Measurements from ENCODE around the gene LAGE3.

Gene LAGE3

DNA sequence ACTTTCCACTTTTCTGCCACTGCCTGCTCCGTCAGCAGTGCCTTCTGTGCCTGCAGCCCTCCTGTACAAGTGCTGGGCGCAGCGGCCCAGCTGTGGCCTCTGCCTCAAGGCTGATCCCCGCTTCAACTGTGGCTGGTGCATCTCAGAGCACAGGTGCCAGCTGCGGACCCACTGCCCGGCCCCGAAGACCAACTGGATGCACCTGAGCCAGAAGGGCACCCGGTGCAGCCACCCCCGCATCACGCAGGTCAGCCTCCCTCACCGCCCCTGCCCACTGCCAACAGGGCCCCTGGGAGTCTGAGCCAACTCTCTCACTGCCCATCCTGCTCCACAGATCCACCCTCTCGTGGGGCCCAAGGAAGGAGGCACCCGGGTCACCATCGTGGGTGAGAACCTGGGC, 13.5 kb downstream of the LAGE3 start:
- H3K4me3 ChIP-seq (ENCODE audit: control insufficient read depth in 1 of 7, extremely low read depth in 1 of 7, insufficient read depth in 4 of 7, low read depth in 2 of 7, low read length in 6 of 7): no peak overlapping the region
- peaks cover 0 to 5% (median 0%) of the 10 kb centered on the region in 5 experiments for H3K9me3 ChIP-seq (ENCODE audit: control extremely low read depth in 1 of 5, control insufficient read depth in 4 of 5, insufficient read depth in 2 of 5, low read depth in 1 of 5, low read length in 4 of 5)
- no peak overlapping the region for H3K27ac ChIP-seq (ENCODE audit: insufficient read depth in 1 of 2, low read depth in 1 of 2, low read length in 2 of 2, poor library complexity in 1 of 2, severe bottlenecking in 2 of 2)
- DNase-seq: no peak
- ChIA-PET CTCF (interaction anchor here (0.6 kb wide), 1 partner anchor 366 kb away, joined by 3 read pairs; no protein-coding TSS in a partner anchor), POLR2A (no interaction called here)
- no peaks in the 10 kb centered on the region for H3K4me1 ChIP-seq (ENCODE audit: control extremely low read depth in 1 of 4, control insufficient read depth in 4 of 4, insufficient read depth in 4 of 4, low read length in 3 of 4)
- peaks cover 0 to 18% (median 7%) of the 10 kb centered on the region in 4 experiments for H3K36me3 ChIP-seq (ENCODE audit: control insufficient read depth in 4 of 4, insufficient read depth in 4 of 4, low read length in 3 of 4)
- H3K27me3 ChIP-seq (replicated peaks in 2 of 5; ENCODE audit: control insufficient read depth in 4 of 5, insufficient read depth in 5 of 5, low read length in 4 of 5): peaks cover 0 to 11% (median 0%) of the 10 kb centered on the region in 5 experiments
- 95% methylated on average over 14 of the region's 14 CpGs for WGBS (ENCODE audit: insufficient coverage)

DNA sequence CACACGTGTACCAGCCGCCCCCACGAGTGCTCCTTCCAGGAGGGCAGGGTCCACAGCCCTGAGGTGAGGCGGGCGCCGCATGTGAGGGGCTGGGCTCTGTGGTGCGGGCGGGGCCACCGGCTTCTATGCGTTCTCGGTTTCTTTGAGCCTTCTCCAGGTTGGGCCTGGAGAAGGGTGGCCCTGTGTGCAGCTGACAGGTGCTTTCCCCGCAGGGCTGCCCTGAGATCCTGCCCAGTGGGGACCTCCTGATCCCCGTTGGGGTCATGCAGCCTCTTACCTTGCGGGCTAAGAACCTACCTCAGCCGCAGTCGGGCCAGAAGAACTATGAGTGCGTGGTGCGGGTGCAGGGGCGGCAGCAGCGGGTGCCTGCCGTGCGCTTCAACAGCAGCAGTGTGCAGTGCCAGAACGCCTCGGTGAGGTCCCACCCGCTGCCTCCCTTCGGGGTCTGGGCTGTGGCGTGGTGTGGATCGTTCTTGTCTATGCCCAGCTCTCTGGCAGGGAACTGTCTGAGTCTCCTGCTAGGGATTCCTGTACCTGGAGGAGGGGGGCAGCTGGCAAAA, 14.2 kb downstream of the LAGE3 start:
- 91% methylated on average over 22 of the region's 28 CpGs for WGBS (ENCODE audit: insufficient coverage)

GRCh38 chrX:154463611-154464220, 15.4 kb downstream of the LAGE3 start:
- POLR2A ChIA-PET: no interaction called here
- peaks cover 0 to 4% (median under 1%) of the 10 kb centered on the region in 4 experiments for H3K4me1 ChIP-seq (ENCODE audit: control extremely low read depth in 1 of 4, control insufficient read depth in 4 of 4, insufficient read depth in 4 of 4, low read length in 3 of 4)
- H3K36me3 ChIP-seq (ENCODE audit: control insufficient read depth in 4 of 4, insufficient read depth in 4 of 4, low read length in 3 of 4): peaks cover 0 to 16% (median 6%) of the 10 kb centered on the region in 4 experiments
- H3K4me3 ChIP-seq (ENCODE audit: control insufficient read depth in 1 of 7, extremely low read depth in 1 of 7, insufficient read depth in 4 of 7, low read depth in 2 of 7, low read length in 6 of 7): no peak overlapping the region
- H3K27ac ChIP-seq (ENCODE audit: insufficient read depth in 1 of 2, low read depth in 1 of 2, low read length in 2 of 2, poor library complexity in 1 of 2, severe bottlenecking in 2 of 2): no peak overlapping the region
- WGBS (ENCODE audit: insufficient coverage): 93% methylated on average over 32 of the region's 36 CpGs
- no peak for DNase-seq
- H3K27me3 ChIP-seq (replicated peaks in 2 of 5; ENCODE audit: control insufficient read depth in 4 of 5, insufficient read depth in 5 of 5, low read length in 4 of 5): peaks cover 0 to 11% (median 0%) of the 10 kb centered on the region in 5 experiments
- CTCF ChIA-PET: no interaction called here
- peaks cover 0 to 5% (median 0%) of the 10 kb centered on the region in 5 experiments for H3K9me3 ChIP-seq (ENCODE audit: control extremely low read depth in 1 of 5, control insufficient read depth in 4 of 5, insufficient read depth in 2 of 5, low read depth in 1 of 5, low read length in 4 of 5)

More for the DNA sequence above, 14.2 kb downstream of the LAGE3 start:
- Histone ChIP-seq H3K27me3 (replicated peaks in 2 of 5; ENCODE audit: control insufficient read depth in 4 of 5, insufficient read depth in 5 of 5, low read length in 4 of 5) (peaks cover 0 to 11% (median 0%) of the 10 kb centered on the region in 5 experiments), H3K27ac (ENCODE audit: insufficient read depth in 1 of 2, low read depth in 1 of 2, low read length in 2 of 2, poor library complexity in 1 of 2, severe bottlenecking in 2 of 2) (no peak overlapping the region), H3K9me3 (ENCODE audit: control extremely low read depth in 1 of 5, control insufficient read depth in 4 of 5, insufficient read depth in 2 of 5, low read depth in 1 of 5, low read length in 4 of 5) (peaks cover 0 to 5% (median 0%) of the 10 kb centered on the region in 5 experiments), H3K4me1 (ENCODE audit: control extremely low read depth in 1 of 4, control insufficient read depth in 4 of 4, insufficient read depth in 4 of 4, low read length in 3 of 4) (no peaks in the 10 kb centered on the region), H3K4me3 (ENCODE audit: control insufficient read depth in 1 of 7, extremely low read depth in 1 of 7, insufficient read depth in 4 of 7, low read depth in 2 of 7, low read length in 6 of 7) (no peak overlapping the region), H3K36me3 (ENCODE audit: control insufficient read depth in 4 of 4, insufficient read depth in 4 of 4, low read length in 3 of 4) (peaks cover 0 to 16% (median 6%) of the 10 kb centered on the region in 4 experiments)
- ChIA-PET CTCF (no interaction called here), POLR2A (no interaction called here)
- no peak for DNase-seq

DNA sequence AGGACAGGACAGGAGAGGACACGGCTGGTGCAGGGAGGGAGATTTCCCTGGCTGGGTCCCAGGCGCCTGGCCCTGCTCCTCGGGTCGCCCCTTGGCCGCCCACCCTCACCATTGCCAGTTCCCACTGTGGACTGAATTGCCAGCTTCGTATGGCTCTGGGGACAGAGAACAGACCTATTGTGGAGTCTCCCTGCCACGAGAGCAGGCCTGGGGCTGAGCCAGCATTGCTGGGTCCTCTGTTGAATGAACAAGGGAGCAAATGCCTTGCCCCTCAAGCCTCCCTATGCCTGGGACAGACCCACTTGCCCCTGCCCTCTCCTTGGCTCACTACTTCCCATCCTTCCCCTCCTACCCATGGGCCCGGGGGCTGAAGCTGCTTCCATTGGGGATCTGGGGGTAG, 16.7 kb downstream of the LAGE3 start:
- peaks cover 0 to 3% (median 0%) of the 10 kb centered on the region in 5 experiments for H3K9me3 ChIP-seq (ENCODE audit: control extremely low read depth in 1 of 5, control insufficient read depth in 4 of 5, insufficient read depth in 2 of 5, low read depth in 1 of 5, low read length in 4 of 5)
- peaks cover 0 to 11% (median 0%) of the 10 kb centered on the region in 5 experiments for H3K27me3 ChIP-seq (replicated peaks in 2 of 5; ENCODE audit: control insufficient read depth in 4 of 5, insufficient read depth in 5 of 5, low read length in 4 of 5)
- no peak for DNase-seq
- H3K27ac ChIP-seq (ENCODE audit: insufficient read depth in 1 of 2, low read depth in 1 of 2, low read length in 2 of 2, poor library complexity in 1 of 2, severe bottlenecking in 2 of 2): no peak overlapping the region
- ChIA-PET POLR2A (no interaction called here), CTCF (interaction anchor here (1.1 to 1.8 kb wide), 2 partner anchors 11 to 80 kb away, joined by 3 to 5 read pairs; no protein-coding TSS in a partner anchor)
- WGBS (ENCODE audit: insufficient coverage): 100% methylated on average over 7 of the region's 8 CpGs
- H3K4me1 ChIP-seq (ENCODE audit: control extremely low read depth in 1 of 4, control insufficient read depth in 4 of 4, insufficient read depth in 4 of 4, low read length in 3 of 4): peaks cover 0 to 5% (median 2%) of the 10 kb centered on the region in 4 experiments
- H3K4me3 ChIP-seq (ENCODE audit: control insufficient read depth in 1 of 7, extremely low read depth in 1 of 7, insufficient read depth in 4 of 7, low read depth in 2 of 7, low read length in 6 of 7): no peak overlapping the region
- H3K36me3 ChIP-seq (ENCODE audit: control insufficient read depth in 4 of 4, insufficient read depth in 4 of 4, low read length in 3 of 4): peaks cover 0 to 16% (median 5%) of the 10 kb centered on the region in 4 experiments

DNA sequence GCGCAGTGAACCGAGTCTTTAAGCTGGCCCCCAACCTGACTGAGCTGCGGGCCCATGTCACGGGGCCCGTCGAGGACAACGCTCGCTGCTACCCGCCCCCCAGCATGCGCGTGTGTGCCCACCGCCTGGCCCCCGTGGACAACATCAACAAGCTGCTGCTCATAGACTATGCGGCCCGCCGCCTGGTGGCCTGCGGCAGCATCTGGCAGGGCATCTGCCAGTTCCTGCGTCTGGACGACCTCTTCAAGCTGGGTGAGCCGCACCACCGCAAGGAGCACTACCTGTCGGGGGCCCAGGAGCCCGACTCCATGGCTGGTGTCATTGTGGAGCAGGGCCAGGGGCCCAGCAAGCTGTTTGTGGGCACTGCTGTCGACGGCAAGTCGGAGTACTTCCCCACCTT, 18.8 kb downstream of the LAGE3 start:
- Histone ChIP-seq H3K27ac (ENCODE audit: insufficient read depth in 1 of 2, low read depth in 1 of 2, low read length in 2 of 2, poor library complexity in 1 of 2, severe bottlenecking in 2 of 2) (no peak overlapping the region), H3K27me3 (replicated peaks in 2 of 5; ENCODE audit: control insufficient read depth in 4 of 5, insufficient read depth in 5 of 5, low read length in 4 of 5) (peaks cover 0 to 11% (median 0%) of the 10 kb centered on the region in 5 experiments), H3K4me3 (ENCODE audit: control insufficient read depth in 1 of 7, extremely low read depth in 1 of 7, insufficient read depth in 4 of 7, low read depth in 2 of 7, low read length in 6 of 7) (no peak overlapping the region), H3K36me3 (ENCODE audit: control insufficient read depth in 4 of 4, insufficient read depth in 4 of 4, low read length in 3 of 4) (peaks cover 0 to 16% (median 0%) of the 10 kb centered on the region in 4 experiments), H3K9me3 (ENCODE audit: control extremely low read depth in 1 of 5, control insufficient read depth in 4 of 5, insufficient read depth in 2 of 5, low read depth in 1 of 5, low read length in 4 of 5) (peaks cover 0 to 3% (median 0%) of the 10 kb centered on the region in 5 experiments), H3K4me1 (ENCODE audit: control extremely low read depth in 1 of 4, control insufficient read depth in 4 of 4, insufficient read depth in 4 of 4, low read length in 3 of 4) (peaks cover 0 to 7% (median 2%) of the 10 kb centered on the region in 4 experiments)
- 91% methylated on average over 23 of the region's 26 CpGs for WGBS (ENCODE audit: insufficient coverage)
- POLR2A ChIA-PET: interaction anchor here (0.9 kb wide), 1 partner anchor 63 kb away, joined by 4 read pairs; no protein-coding TSS in a partner anchor
- no peak for DNase-seq
- CTCF ChIA-PET: interaction anchor here (0.5 to 1.4 kb wide), 2 partner anchors 54 to 67 kb away, joined by 3 to 6 read pairs; no protein-coding TSS in a partner anchor

GRCh38 chrX:154459832-154460231, 19.2 kb downstream of the LAGE3 start:
- peaks cover 0 to 3% (median 0%) of the 10 kb centered on the region in 5 experiments for H3K9me3 ChIP-seq (ENCODE audit: control extremely low read depth in 1 of 5, control insufficient read depth in 4 of 5, insufficient read depth in 2 of 5, low read depth in 1 of 5, low read length in 4 of 5)
- POLR2A ChIA-PET: no interaction called here
- no peak overlapping the region for H3K4me3 ChIP-seq (ENCODE audit: control insufficient read depth in 1 of 7, extremely low read depth in 1 of 7, insufficient read depth in 4 of 7, low read depth in 2 of 7, low read length in 6 of 7)
- H3K36me3 ChIP-seq (ENCODE audit: control insufficient read depth in 4 of 4, insufficient read depth in 4 of 4, low read length in 3 of 4): peaks cover 0 to 16% (median 0%) of the 10 kb centered on the region in 4 experiments
- H3K4me1 ChIP-seq (ENCODE audit: control extremely low read depth in 1 of 4, control insufficient read depth in 4 of 4, insufficient read depth in 4 of 4, low read length in 3 of 4): peaks cover 0 to 7% (median 2%) of the 10 kb centered on the region in 4 experiments
- DNase-seq: no peak
- WGBS (ENCODE audit: insufficient coverage): 90% methylated on average over 13 of the region's 14 CpGs
- CTCF ChIA-PET: interaction anchor here (1.4 kb wide), 1 partner anchor 67 kb away, joined by 6 read pairs; no protein-coding TSS in a partner anchor
- H3K27me3 ChIP-seq (replicated peaks in 2 of 5; ENCODE audit: control insufficient read depth in 4 of 5, insufficient read depth in 5 of 5, low read length in 4 of 5): peaks cover 0 to 11% (median 0%) of the 10 kb centered on the region in 5 experiments
- H3K27ac ChIP-seq (ENCODE audit: insufficient read depth in 1 of 2, low read depth in 1 of 2, low read length in 2 of 2, poor library complexity in 1 of 2, severe bottlenecking in 2 of 2): no peak overlapping the region
